ENCODE measurements around the gene GPR157. TPM values are rescaled to one million over a fixed set of nuclear protein-coding genes. Genes with fewer than 3 reads are reported as not detected.

GPR157 gene
- total RNA-seq, 1 experiment from 2014 or later = 7.9 TPM

DNA sequence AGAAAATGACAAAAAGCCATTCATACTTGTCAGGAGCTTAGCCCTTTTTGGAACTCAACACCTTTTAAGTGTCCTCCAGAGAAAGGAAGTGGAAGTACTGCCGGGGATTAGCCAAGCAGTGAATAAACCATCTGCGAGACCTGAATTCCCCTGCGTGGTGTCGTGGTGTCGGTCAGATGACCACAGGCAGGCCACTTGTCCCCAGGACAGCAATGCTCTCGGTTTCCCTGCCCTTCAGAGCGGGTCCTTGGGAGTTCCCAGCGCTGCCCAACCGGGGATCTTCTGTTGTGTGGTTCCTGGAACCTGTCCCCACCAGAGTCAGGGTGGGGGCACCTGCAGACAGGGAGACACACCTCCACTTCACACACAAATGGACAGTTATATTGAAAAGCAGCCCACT lies 9.2 kb downstream of the GPR157 start:
- H3K27ac ChIP-seq (ENCODE audit: low read length) = no peak overlapping the region
- H3K9me3 ChIP-seq (ENCODE audit: low read length) = no peaks in the 10 kb centered on the region
- intact Hi-C loops (cut with micrococcal nuclease) = loop anchor here (10.0 kb wide), 1 partner anchor 355 kb away; no protein-coding TSS in a partner anchor
- ChIA-PET CTCF (no interaction called here), POLR2A (ENCODE audit: unreplicated experiment) (no interaction called here)
- H3K4me3 ChIP-seq (ENCODE audit: low read length) = no peak overlapping the region
- TF ChIP-seq, protein P1, sequence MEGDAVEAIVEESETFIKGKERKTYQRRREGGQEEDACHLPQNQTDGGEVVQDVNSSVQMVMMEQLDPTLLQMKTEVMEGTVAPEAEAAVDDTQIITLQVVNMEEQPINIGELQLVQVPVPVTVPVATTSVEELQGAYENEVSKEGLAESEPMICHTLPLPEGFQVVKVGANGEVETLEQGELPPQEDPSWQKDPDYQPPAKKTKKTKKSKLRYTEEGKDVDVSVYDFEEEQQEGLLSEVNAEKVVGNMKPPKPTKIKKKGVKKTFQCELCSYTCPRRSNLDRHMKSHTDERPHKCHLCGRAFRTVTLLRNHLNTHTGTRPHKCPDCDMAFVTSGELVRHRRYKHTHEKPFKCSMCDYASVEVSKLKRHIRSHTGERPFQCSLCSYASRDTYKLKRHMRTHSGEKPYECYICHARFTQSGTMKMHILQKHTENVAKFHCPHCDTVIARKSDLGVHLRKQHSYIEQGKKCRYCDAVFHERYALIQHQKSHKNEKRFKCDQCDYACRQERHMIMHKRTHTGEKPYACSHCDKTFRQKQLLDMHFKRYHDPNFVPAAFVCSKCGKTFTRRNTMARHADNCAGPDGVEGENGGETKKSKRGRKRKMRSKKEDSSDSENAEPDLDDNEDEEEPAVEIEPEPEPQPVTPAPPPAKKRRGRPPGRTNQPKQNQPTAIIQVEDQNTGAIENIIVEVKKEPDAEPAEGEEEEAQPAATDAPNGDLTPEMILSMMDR (conservative IDR thresholded peaks at IDR 0.05; ENCODE audit: low read depth, low read length) = no peak
- ATAC-seq = no peak
- BruUV-seq (replicated peaks) = no TSS peak
- H3K27me3 ChIP-seq (ENCODE audit: low read length) = no peaks in the 10 kb centered on the region
- H3K79me2 ChIP-seq (ENCODE audit: low read length) = peaks cover 22% of the 10 kb centered on the region
- no peaks in the 10 kb centered on the region for H3K36me3 ChIP-seq (ENCODE audit: low read depth, low read length)
- H3K9ac ChIP-seq (ENCODE audit: low read length) = no peak overlapping the region
- no peak for DNase-seq
- H3K9me2 ChIP-seq (replicated peaks; ENCODE audit: low read length) = no peaks in the 10 kb centered on the region
- peaks cover 3% of the 10 kb centered on the region; the same call in 1 of the 2 replicates for H4K20me1 ChIP-seq (ENCODE audit: low read length)
- H2AFZ ChIP-seq (ENCODE audit: low read length) = no peak overlapping the region
- no peaks in the 10 kb centered on the region for H3F3A ChIP-seq (ENCODE audit: low read length, unreplicated experiment)
- no peak overlapping the region for H3K4me2 ChIP-seq (ENCODE audit: low read length)
- H3K4me1 ChIP-seq (ENCODE audit: insufficient read depth, low read length) = no peaks in the 10 kb centered on the region

DNA sequence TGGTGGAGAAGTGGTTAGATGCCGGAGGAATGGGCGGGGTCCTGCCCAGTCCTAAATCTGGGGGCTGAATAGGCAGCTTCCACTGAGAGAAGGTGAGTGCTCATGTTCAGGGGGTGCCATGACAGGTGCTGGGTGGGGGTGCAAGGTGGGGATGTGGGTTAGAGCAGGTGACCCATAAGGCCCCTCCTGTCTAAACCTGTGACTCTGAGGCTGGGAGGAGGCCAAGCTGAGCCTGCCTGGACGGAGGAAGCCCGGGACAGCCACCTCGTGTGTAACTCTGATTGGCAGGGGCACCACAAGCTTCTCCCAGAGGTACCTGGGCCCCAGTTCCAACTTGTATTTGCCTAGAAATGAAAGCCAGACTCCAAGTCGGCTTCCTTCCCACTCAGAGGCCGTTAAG lies 10.7 kb downstream of the GPR157 start:
- Histone ChIP-seq H2AFZ (ENCODE audit: low read length) (no peak overlapping the region), H3K4me2 (ENCODE audit: low read length) (no peak overlapping the region), H3K4me3 (ENCODE audit: low read length) (no peak overlapping the region), H3K9me2 (replicated peaks; ENCODE audit: low read length) (no peaks in the 10 kb centered on the region), H3K9me3 (ENCODE audit: low read length) (no peaks in the 10 kb centered on the region), H3K79me2 (ENCODE audit: low read length) (peaks cover 22% of the 10 kb centered on the region), H3K4me1 (ENCODE audit: insufficient read depth, low read length) (peaks cover 4% of the 10 kb centered on the region), H3F3A (ENCODE audit: low read length, unreplicated experiment) (no peaks in the 10 kb centered on the region), H3K9ac (ENCODE audit: low read length) (no peak overlapping the region), H3K27me3 (ENCODE audit: low read length) (no peaks in the 10 kb centered on the region), H3K27ac (ENCODE audit: low read length) (no peak overlapping the region), H3K36me3 (ENCODE audit: low read depth, low read length) (no peaks in the 10 kb centered on the region), H4K20me1 (ENCODE audit: low read length) (no peaks in the 10 kb centered on the region)
- DNase-seq (no peak), ATAC-seq (no peak)
- ChIA-PET POLR2A (ENCODE audit: unreplicated experiment) (no interaction called here), CTCF (no interaction called here)
- TF ChIP-seq EZH2phosphoT487 (IDR thresholded peaks at IDR 0.05; ENCODE audit: borderline replicate concordance, low read length) (no peak), EZH2 (IDR thresholded peaks at IDR 0.05; ENCODE audit: low read length, unreplicated experiment) (no peak)
- TF ChIP-seq, protein P1 (conservative IDR thresholded peaks at IDR 0.05; ENCODE audit: low read depth, low read length) = no peak
- intact Hi-C loops (cut with micrococcal nuclease) = no loop called here
- no TSS peak for BruUV-seq (replicated peaks)

GRCh38 chr1:9115351-9116205 lies 13.3 kb downstream of the GPR157 start:
- intact Hi-C loops (cut with micrococcal nuclease) = no loop called here
- H3F3A ChIP-seq (ENCODE audit: low read length, unreplicated experiment) = no peaks in the 10 kb centered on the region
- BruUV-seq (replicated peaks) = no TSS peak
- no peaks in the 10 kb centered on the region for H3K27me3 ChIP-seq (ENCODE audit: low read length)
- ATAC-seq (no peak), DNase-seq (no peak)
- no peak overlapping the region for H3K9ac ChIP-seq (ENCODE audit: low read length)
- no peaks in the 10 kb centered on the region for H3K9me2 ChIP-seq (replicated peaks; ENCODE audit: low read length)
- H3K36me3 ChIP-seq (ENCODE audit: low read depth, low read length) = no peaks in the 10 kb centered on the region
- H3K27ac ChIP-seq (ENCODE audit: low read length) = no peak overlapping the region
- H2AFZ ChIP-seq (ENCODE audit: low read length) = no peak overlapping the region
- POLR2A ChIA-PET (ENCODE audit: unreplicated experiment) = no interaction called here
- no peak overlapping the region for H3K4me2 ChIP-seq (ENCODE audit: low read length)
- no peaks in the 10 kb centered on the region for H4K20me1 ChIP-seq (ENCODE audit: low read length)
- CTCF ChIA-PET = interaction anchor here (0.6 kb wide), 1 partner anchor 57 kb away, joined by 3 read pairs; no protein-coding TSS in a partner anchor
- TF ChIP-seq EZH2 (IDR thresholded peaks at IDR 0.05; ENCODE audit: low read length, unreplicated experiment) (no peak), EZH2phosphoT487 (IDR thresholded peaks at IDR 0.05; ENCODE audit: borderline replicate concordance, low read length) (no peak)
- TF ChIP-seq, protein P1 (conservative IDR thresholded peaks at IDR 0.05; ENCODE audit: low read depth, low read length) = no peak
- H3K79me2 ChIP-seq (ENCODE audit: low read length) = peaks cover 5% of the 10 kb centered on the region
- no peaks in the 10 kb centered on the region for H3K9me3 ChIP-seq (ENCODE audit: low read length)
- H3K4me1 ChIP-seq (ENCODE audit: insufficient read depth, low read length) = peaks cover 26% of the 10 kb centered on the region
- no peak overlapping the region for H3K4me3 ChIP-seq (ENCODE audit: low read length)
